ENCODE results near the gene GIPC3. TPM values are rescaled to one million over a fixed set of nuclear protein-coding genes. Genes with fewer than 3 reads are reported as not detected.

GIPC3 gene
- total RNA-seq, 1 experiment from 2014 or later, result not detected

DNA sequence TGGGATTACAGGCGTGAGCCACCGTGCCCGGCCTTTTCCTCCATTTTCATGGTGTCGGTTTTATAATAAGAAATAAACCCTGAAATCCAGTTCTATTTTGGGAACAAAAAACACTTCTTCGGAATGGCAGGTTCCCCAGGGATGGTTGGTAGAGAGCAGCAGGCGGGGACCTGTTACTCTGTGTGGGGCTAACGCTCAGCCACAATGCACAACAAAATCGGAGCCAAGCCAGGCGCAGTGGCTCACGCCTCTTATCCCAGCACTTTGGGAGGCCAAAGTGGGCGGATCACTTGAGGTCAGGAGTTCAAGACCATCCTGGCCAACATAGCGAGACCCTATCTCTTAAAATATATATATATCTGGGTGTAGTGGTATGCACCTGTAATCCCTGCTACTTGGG, 15.7 kb downstream of the GIPC3 start:
- Mint-ChIP-seq H3K9me3 (ENCODE audit: unreplicated experiment) (no peaks in the 10 kb centered on the region), H3K27ac (ENCODE audit: low read depth, unreplicated experiment) (no peak overlapping the region), H3K4me1 (ENCODE audit: insufficient read depth, unreplicated experiment) (no peaks in the 10 kb centered on the region), H3K4me3 (ENCODE audit: unreplicated experiment) (no peak overlapping the region), H3K36me3 (ENCODE audit: insufficient read depth, unreplicated experiment) (no peaks in the 10 kb centered on the region), H3K27me3 (ENCODE audit: insufficient read depth, unreplicated experiment) (no peaks in the 10 kb centered on the region)
- ChIA-PET POLR2A (interaction anchor here (0.6 kb wide), 1 partner anchor 60 kb away, joined by 3 read pairs; no protein-coding TSS in a partner anchor), CTCF (no interaction called here)
- intact Hi-C loops (cut with micrococcal nuclease), result no loop called here
- BruUV-seq (replicated peaks), result no TSS peak
- no peak for DNase-seq (ENCODE audit: unreplicated experiment)
- no peak for TF ChIP-seq CTCF (IDR thresholded peaks at IDR 0.05; ENCODE audit: unreplicated experiment)

DNA sequence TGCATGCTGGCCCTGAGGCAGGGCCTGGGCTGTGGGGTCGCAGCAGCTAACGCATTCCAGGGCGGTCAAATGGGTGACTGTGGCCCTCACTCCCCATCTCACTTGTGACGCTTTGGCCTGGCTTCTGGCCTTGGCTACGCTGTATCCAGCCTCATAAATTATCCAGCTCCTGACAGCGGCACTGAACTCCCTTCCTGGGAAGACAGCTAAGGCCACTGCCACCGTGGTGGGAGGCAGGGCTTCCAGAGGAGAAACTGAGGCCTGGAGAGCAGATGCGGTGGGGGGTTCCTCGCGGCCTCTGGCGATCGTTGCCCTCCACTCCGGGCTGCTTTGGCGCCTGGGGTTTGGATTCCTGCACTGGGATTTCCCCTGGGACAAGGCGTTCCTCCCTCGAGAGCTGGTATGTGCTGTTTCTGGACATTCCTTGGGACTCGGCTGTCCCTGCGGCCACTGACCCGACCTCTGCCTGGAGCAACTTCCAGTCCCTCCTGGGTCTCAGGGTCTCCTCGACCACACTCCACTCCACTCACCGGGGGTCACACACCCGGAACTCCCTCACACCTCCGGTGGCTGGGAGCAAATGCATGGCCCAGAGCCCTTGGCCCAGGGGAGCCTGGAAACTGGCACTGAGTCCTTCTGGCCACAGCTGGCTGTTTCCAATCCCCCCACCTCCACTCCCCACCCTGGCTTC, 18.0 kb downstream of the GIPC3 start:
- no peaks in the 10 kb centered on the region for H3K27me3 Mint-ChIP-seq (ENCODE audit: insufficient read depth, unreplicated experiment)
- intact Hi-C loops (cut with micrococcal nuclease), result no loop called here
- H3K27ac Mint-ChIP-seq (ENCODE audit: low read depth, unreplicated experiment), result no peak overlapping the region
- POLR2A ChIA-PET, result interaction anchor here (0.5 kb wide), 1 partner anchor 1265 kb away, joined by 3 read pairs; no protein-coding TSS in a partner anchor
- H3K9me3 Mint-ChIP-seq (ENCODE audit: unreplicated experiment), result no peaks in the 10 kb centered on the region
- CTCF ChIA-PET, result no interaction called here
- no peak overlapping the region for H3K4me3 Mint-ChIP-seq (ENCODE audit: unreplicated experiment)
- H3K4me1 Mint-ChIP-seq (ENCODE audit: insufficient read depth, unreplicated experiment), result peaks cover 7% of the 10 kb centered on the region
- BruUV-seq (replicated peaks), result no TSS peak
- no peak for TF ChIP-seq CTCF (IDR thresholded peaks at IDR 0.05; ENCODE audit: unreplicated experiment)
- H3K36me3 Mint-ChIP-seq (ENCODE audit: insufficient read depth, unreplicated experiment), result no peaks in the 10 kb centered on the region
- DNase-seq (ENCODE audit: unreplicated experiment), result no peak

- peaks cover 9% of the 10 kb centered on the region for H3K4me1 Mint-ChIP-seq (ENCODE audit: insufficient read depth, unreplicated experiment)
- no peak for TF ChIP-seq CTCF (IDR thresholded peaks at IDR 0.05; ENCODE audit: unreplicated experiment)
- no peaks in the 10 kb centered on the region for H3K9me3 Mint-ChIP-seq (ENCODE audit: unreplicated experiment)
- BruUV-seq (replicated peaks), result no TSS peak
- DNase-seq (ENCODE audit: unreplicated experiment), result no peak
- ChIA-PET POLR2A (no interaction called here), CTCF (no interaction called here)
- no peaks in the 10 kb centered on the region for H3K27me3 Mint-ChIP-seq (ENCODE audit: insufficient read depth, unreplicated experiment)
- no peak overlapping the region for H3K27ac Mint-ChIP-seq (ENCODE audit: low read depth, unreplicated experiment)
- intact Hi-C loops (cut with micrococcal nuclease), result no loop called here
- H3K36me3 Mint-ChIP-seq (ENCODE audit: insufficient read depth, unreplicated experiment), result no peaks in the 10 kb centered on the region
- no peak overlapping the region for H3K4me3 Mint-ChIP-seq (ENCODE audit: unreplicated experiment)
Observed at GRCh38 chr19:3604227-3604986, 19.1 kb downstream of the GIPC3 start.

DNA sequence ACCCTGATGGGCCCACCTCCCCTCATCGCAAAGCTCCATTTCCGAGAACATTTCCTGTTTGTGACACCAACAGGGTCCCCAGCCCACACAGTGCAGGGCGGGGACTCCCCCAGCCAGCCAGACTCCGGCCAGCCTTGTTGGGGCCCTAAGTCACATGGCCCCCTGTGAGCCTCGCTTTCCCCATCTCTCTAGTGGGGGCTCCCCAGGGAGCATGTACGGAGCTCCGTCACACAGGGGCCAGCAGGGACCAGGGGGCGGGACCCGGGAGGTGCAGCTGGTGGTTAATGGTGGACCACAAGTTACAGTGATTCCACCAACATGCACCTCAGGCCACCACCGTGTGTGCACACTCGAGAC, 19.7 kb downstream of the GIPC3 start:
- ChIA-PET POLR2A (no interaction called here), CTCF (no interaction called here)
- no TSS peak for BruUV-seq (replicated peaks)

More for the DNA sequence above, 19.7 kb downstream of the GIPC3 start:
- H3K27ac Mint-ChIP-seq (ENCODE audit: low read depth, unreplicated experiment), result no peak overlapping the region
- TF ChIP-seq CTCF (IDR thresholded peaks at IDR 0.05; ENCODE audit: unreplicated experiment), result no peak
- H3K9me3 Mint-ChIP-seq (ENCODE audit: unreplicated experiment), result no peaks in the 10 kb centered on the region
- peaks cover 9% of the 10 kb centered on the region for H3K4me1 Mint-ChIP-seq (ENCODE audit: insufficient read depth, unreplicated experiment)
- intact Hi-C loops (cut with micrococcal nuclease), result no loop called here
- no peak for DNase-seq (ENCODE audit: unreplicated experiment)
- H3K27me3 Mint-ChIP-seq (ENCODE audit: insufficient read depth, unreplicated experiment), result no peaks in the 10 kb centered on the region
- H3K36me3 Mint-ChIP-seq (ENCODE audit: insufficient read depth, unreplicated experiment), result no peaks in the 10 kb centered on the region
- H3K4me3 Mint-ChIP-seq (ENCODE audit: unreplicated experiment), result no peak overlapping the region

Measured in MCF 10A (cell line).